Ovary (tissue), 9 donors: ENCODE results near the gene ATP5PO. TPM values are rescaled to one million over a fixed set of nuclear protein-coding genes. Genes with fewer than 3 reads are reported as not detected.

Experiments used
- DNase-seq, 5 donors: peaks; one replicate each; pipeline ENCODE4 v3.0.0-alpha.2; 2019 to 2020
- H3K27ac ChIP-seq, 2 donors: fragments of 200-600 bp; one replicate each; pipeline versions ENCODE4 v1.5.1 to v1.8.0; 2019 to 2022
- H3K27me3 ChIP-seq: fragments of 200-600 bp; one replicate; pipeline ENCODE4 v1.8.0; 2022
- H3K36me3 ChIP-seq: fragments of 200-600 bp; sonication (generic); one replicate; pipeline ENCODE4 v1.5.1; 2019
- H3K4me1 ChIP-seq: one replicate; pipeline ENCODE4 v1.8.1; 2013; ENCODE audit warnings: mild to moderate bottlenecking, moderate library complexity; ENCODE audit not compliant: insufficient read depth
- H3K4me3 ChIP-seq: fragments of 200-600 bp; sonication (generic); one replicate; pipeline ENCODE4 v1.5.1; 2017
- H3K9me3 ChIP-seq, 2 donors: fragments of 200-600 bp in 1 of 2; sonication (generic) in 1 of 2; one replicate each; pipeline versions ENCODE4 v1.5.1 to v1.8.1; 2013 to 2019; ENCODE audit warnings: mild to moderate bottlenecking in 1 of 2, moderate library complexity in 1 of 2
- EP300 ChIP-seq: sonication (generic); formaldehyde crosslinking; IDR thresholded peaks from one replicate; pipeline ENCODE4 v1.6.1; 2017; ENCODE audit warnings: antibody characterized with exemption
- POLR2A ChIP-seq: fragments of 450-650 bp; IDR thresholded peaks from one replicate; pipeline ENCODE4 v1.6.1; 2017; ENCODE audit warnings: antibody characterized with exemption, mild to moderate bottlenecking, moderate library complexity
- WGBS, 3 donors: extraction: QIAGEN DNeasy Blood & Tissue Kit in 1 of 3; methylation state at CpG; one replicate each; pipeline versions ENCODE4 v1.1.5 to v1.1.7; 2013 to 2017; 5-methylcytosine and 5-hydroxymethylcytosine counted together
- intact Hi-C, 4 donors: fragments of 100-400 bp; cut with DNase I; formaldehyde crosslinking; loops; one replicate each; pipeline versions ENCODE4 v1.11.0 to v1.15.1; 2022 to 2023
- polyA plus RNA-seq, 2 donors: library from polyadenylated mRNA; stranded (reverse); fragments of 200-250 nt in 1 of 2; fragments of 350-450 nt in 1 of 2; fragmentation: Illumina TruSeq in 1 of 2; extraction: RNeasy Lipid Tissue Mini Kit (QIAGEN cat#74804) in 1 of 2; gene quantifications; one replicate each; pipeline ENCODE4 v1.2.3, GENCODE V29; 2013 to 2014
- total RNA-seq, 7 donors: library from RNA; depleted of rRNA in 2 of 7; stranded (reverse); fragments of >200 nt in 2 of 7; fragmentation: NEBNext Ultra II Directional in 3 of 7; extraction: Animal tissue kit (Norgen Biotek cat#: 25700) in 3 of 7; gene quantifications; one replicate each; pipeline versions ENCODE4 v1.1.0 to v1.2.4, GENCODE V29; 2016 to 2023
- TF ChIP-seq, protein P1 (sequence below), 3 donors: fragments of 450-650 bp in 2 of 3; fragments of 200-600 bp in 1 of 3; IDR thresholded peaks; one replicate each; pipeline versions ENCODE4 v1.5.1 to v1.8.0; 2016 to 2022; ENCODE audit warnings: antibody characterized with exemption in 3 of 3, mild to moderate bottlenecking in 1 of 3
- donor health status: DM: no; HTN: no; CAD: no; lungs with moderate emphysema.
- donor health status: DM: no; HTN: no; CAD: no.
- donor health status: Bipolar disorder and iron deficiency.
- donor health status: DM: yes; HTN: yes; CAD: no.
- donor health status: DM: no; HTN: no; CAD: no.
- donor health status: DM: yes; HTN: yes; CAD: no.

The ATP5PO gene
- total and polyA plus RNA-seq, 9 donors, result 144 to 283 (median 170) TPM

DNA sequence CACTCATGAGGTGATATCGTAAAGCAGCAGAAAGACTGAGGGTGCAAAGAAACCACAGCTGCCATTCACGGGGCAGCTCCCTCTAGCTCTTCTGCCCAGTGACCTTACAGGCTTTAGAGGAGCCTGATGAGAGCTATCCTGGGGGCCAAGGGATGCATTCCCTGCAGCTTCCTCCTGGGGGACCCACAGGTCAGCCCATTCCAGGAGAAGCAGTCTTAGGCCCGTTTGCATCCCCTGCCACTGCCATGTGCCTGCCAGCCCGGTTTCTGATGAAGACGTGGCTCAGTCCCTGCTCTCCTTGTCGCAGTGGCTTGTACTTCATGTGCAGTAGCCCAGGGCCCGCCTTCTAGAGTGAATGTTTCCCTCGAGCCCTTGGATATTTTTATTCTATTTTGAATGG lies 22.8 kb downstream of the ATP5PO start:
- no peak for DNase-seq
- H3K27ac ChIP-seq, result no peak overlapping the region
- H3K27me3 ChIP-seq, result no peaks in the 10 kb centered on the region
- intact Hi-C loops, result loop anchor here in 3 of 4 donors (10.0 kb wide), 1 partner anchor 248 kb away; the partner anchor contains the start of genes CRYZL1 (in 3 of the 3) and ITSN1 (in 3 of the 3)
- H3K4me3 ChIP-seq, result no peak overlapping the region
- no peak for TF ChIP-seq EP300
- TF ChIP-seq POLR2A, result no peak
- TF ChIP-seq, protein P1, sequence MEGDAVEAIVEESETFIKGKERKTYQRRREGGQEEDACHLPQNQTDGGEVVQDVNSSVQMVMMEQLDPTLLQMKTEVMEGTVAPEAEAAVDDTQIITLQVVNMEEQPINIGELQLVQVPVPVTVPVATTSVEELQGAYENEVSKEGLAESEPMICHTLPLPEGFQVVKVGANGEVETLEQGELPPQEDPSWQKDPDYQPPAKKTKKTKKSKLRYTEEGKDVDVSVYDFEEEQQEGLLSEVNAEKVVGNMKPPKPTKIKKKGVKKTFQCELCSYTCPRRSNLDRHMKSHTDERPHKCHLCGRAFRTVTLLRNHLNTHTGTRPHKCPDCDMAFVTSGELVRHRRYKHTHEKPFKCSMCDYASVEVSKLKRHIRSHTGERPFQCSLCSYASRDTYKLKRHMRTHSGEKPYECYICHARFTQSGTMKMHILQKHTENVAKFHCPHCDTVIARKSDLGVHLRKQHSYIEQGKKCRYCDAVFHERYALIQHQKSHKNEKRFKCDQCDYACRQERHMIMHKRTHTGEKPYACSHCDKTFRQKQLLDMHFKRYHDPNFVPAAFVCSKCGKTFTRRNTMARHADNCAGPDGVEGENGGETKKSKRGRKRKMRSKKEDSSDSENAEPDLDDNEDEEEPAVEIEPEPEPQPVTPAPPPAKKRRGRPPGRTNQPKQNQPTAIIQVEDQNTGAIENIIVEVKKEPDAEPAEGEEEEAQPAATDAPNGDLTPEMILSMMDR (IDR thresholded peaks at IDR 0.05), result no peak
- no peaks in the 10 kb centered on the region for H3K9me3 ChIP-seq
- no peaks in the 10 kb centered on the region for H3K36me3 ChIP-seq
- 88% methylated on average over 8 of the region's 8 CpGs for WGBS, 3 donors
- peaks cover 3% of the 10 kb centered on the region for H3K4me1 ChIP-seq

- intact Hi-C loops, result loop anchor here in 3 of 4 donors (10.0 kb wide), 1 partner anchor 245 kb away; the partner anchor contains the start of genes CRYZL1 (in 3 of the 3) and ITSN1 (in 3 of the 3)
- no peaks in the 10 kb centered on the region for H3K9me3 ChIP-seq
- TF ChIP-seq, protein P1 (IDR thresholded peaks at IDR 0.05), result no peak
- TF ChIP-seq POLR2A, result no peak
- TF ChIP-seq EP300, result no peak
- H3K4me3 ChIP-seq, result no peak overlapping the region
- WGBS, 3 donors, result 87 to 89% (median 89%) methylated on average over 5 of the region's 5 CpGs
- H3K27ac ChIP-seq, result no peak overlapping the region
- peaks cover 3% of the 10 kb centered on the region for H3K4me1 ChIP-seq
- H3K27me3 ChIP-seq, result no peaks in the 10 kb centered on the region
- no peaks in the 10 kb centered on the region for H3K36me3 ChIP-seq
- no peak for DNase-seq
Observed at GRCh38 chr21:33890187-33890586, 25.4 kb downstream of the ATP5PO start.

GRCh38 chr21:33886321-33886720 lies 29.3 kb downstream of the ATP5PO start:
- TF ChIP-seq, protein P1 (IDR thresholded peaks at IDR 0.05), result no peak
- TF ChIP-seq POLR2A (no peak), EP300 (no peak)
- Histone ChIP-seq H3K9me3 (no peaks in the 10 kb centered on the region), H3K4me3 (no peak overlapping the region), H3K27me3 (no peaks in the 10 kb centered on the region), H3K36me3 (no peaks in the 10 kb centered on the region), H3K4me1 (peaks cover 2% of the 10 kb centered on the region), H3K27ac (no peak overlapping the region)
- 91 to 93% (median 92%) methylated on average over 11 of the region's 11 CpGs for WGBS, 3 donors
- intact Hi-C loops, result no loop called here
- DNase-seq, result no peak

DNA sequence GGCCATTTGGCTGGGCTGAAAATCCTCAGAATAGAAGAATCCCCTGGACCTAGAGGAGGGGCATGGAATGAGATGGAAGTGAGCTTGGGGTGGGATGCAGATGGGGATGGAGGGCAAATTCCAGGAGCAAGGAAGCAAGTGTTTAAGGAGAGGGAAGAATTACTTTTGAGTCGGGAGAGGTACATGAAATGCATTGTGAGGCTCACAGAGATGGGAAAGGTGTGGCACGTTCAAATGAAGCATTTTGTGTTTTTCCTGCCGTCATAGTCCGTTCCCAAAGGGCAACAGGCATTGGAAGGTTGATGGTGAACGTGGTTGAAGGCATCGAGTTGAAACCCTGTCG lies 30.5 kb downstream of the ATP5PO start:
- no peak overlapping the region for H3K4me3 ChIP-seq
- H3K27me3 ChIP-seq, result no peaks in the 10 kb centered on the region
- DNase-seq, result no peak
- TF ChIP-seq EP300 (no peak), POLR2A (no peak)
- TF ChIP-seq, protein P1 (IDR thresholded peaks at IDR 0.05), result no peak
- WGBS, 3 donors, result 77 to 89% (median 85%) methylated on average over 7 of the region's 7 CpGs
- H3K4me1 ChIP-seq, result peaks cover 2% of the 10 kb centered on the region
- no peaks in the 10 kb centered on the region for H3K36me3 ChIP-seq
- H3K9me3 ChIP-seq, result no peaks in the 10 kb centered on the region
- intact Hi-C loops, result no loop called here
- H3K27ac ChIP-seq, result no peak overlapping the region
